NCI-H2029 treated with DMSO at 0.1 percent for 48 hours (cell line): Measurements from ENCODE around the gene IFNAR2.
"Not testable (repeated sequence)": the region's sequence is repeated elsewhere in the genome, so short reads cannot be mapped to it uniquely, and the experiment has no call there.

ENCODE experiments used
- DNase-seq: peaks from one replicate; lab custom pipeline; 2025; lab: John Stamatoyannopoulos, UW

Gene IFNAR2

DNA sequence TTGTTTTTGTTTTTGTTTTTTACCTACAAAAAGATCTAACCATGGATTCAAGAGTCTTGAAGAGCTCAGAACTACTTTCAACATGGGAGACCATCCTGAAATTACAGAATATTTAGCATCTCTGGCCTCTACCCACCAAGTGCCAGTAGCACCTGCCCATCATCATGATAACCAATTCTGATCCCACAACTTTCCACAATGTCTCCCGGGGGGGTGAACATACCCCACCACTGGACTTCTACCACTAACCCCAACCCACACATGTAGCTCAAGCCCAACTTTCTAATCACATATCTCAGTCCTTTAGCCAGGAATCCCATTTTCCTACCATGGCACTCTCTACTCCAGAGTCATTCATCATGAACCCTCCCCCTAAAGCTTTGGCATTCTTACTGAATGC is 15.7 kb upstream of the IFNAR2 start:
- DNase-seq = no peak

- no peak for DNase-seq
Measured at GRCh38 chr21:33217138-33217520, 12.6 kb upstream of the IFNAR2 start.

- no peak for DNase-seq
Measured at GRCh38 chr21:33219300-33219699, 10.4 kb upstream of the IFNAR2 start.

GRCh38 chr21:33219954-33220353 is 9.8 kb upstream of the IFNAR2 start:
- no peak for DNase-seq

- not testable (repeated sequence) for DNase-seq
Measured at GRCh38 chr21:33225376-33225775, 4.4 kb upstream of the IFNAR2 start.

DNA sequence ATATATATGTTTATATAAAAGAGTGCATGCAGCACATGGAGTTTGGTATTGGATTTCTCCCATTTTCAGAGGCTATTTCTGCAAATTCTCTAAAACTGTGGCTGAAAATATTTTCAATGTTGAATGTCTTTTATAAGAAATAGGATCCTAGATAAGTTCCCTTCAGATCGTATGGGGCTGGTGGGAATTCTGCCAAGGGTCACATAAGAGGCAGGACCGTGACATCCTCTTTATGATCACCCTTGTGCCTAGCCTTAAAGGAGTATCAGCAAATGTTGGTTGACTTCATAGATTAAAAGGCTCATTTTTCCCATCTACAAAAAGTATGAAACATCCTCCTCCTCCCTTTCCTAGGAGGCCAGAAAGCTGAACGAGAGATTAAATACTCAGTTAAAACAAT is 1.3 kb upstream of the IFNAR2 start:
- no peak for DNase-seq

DNA sequence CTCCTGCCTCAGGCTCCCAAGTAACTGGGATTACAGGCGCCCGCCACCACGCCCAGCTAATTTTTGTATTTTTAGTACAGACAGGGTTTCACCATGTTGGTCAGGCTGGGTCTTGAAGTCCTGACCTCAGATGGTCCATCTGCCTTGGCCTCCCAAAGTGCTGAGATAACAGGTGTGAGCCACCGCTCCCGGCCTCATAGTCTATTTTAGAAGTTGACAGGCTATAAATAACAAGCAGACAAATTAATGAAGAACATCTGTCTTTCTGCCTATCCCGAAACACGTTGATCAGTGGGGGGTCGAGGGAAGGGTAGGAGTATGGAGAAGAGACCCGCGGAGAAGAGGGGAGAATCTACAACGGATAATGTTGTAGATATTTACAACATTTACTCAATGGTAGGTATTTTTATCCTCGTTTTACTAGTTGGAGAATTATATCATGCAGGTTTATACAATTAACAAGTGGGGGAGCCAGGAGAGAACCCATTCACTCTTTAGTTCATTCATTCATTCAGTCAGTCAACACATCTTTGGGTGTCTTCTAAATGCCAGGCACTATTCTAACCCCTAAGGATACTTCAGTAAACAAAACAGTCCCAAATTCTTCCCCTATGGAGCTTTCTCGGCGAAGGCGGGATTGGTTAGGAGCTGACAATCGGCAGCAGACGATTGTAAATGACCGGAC is 497 bp upstream of the IFNAR2 start:
- DNase-seq = no peak

- DNase-seq = peak; percentile 8
Measured at GRCh38 chr21:33230545-33231324, 997 bp downstream of the IFNAR2 start.

DNA sequence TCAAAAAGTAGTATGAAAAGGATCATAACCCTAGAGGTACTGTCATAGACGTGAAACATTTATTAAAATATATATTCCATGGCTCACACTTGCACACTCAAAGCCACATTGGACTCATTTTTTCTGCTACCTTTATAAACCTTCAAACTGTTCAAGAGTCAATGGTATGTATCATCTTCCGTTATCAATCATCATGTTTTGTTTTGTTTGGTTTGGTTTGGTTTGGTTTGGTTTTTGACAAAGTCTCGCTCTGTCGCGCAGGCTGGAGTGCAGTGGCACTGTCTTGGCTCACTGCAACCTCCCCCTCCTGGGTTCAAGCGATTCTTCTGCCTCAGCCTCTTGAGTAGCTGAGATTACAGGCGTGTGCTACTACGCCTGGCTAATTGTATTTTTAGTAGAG is 1.8 kb downstream of the IFNAR2 start:
- DNase-seq = no peak

DNA sequence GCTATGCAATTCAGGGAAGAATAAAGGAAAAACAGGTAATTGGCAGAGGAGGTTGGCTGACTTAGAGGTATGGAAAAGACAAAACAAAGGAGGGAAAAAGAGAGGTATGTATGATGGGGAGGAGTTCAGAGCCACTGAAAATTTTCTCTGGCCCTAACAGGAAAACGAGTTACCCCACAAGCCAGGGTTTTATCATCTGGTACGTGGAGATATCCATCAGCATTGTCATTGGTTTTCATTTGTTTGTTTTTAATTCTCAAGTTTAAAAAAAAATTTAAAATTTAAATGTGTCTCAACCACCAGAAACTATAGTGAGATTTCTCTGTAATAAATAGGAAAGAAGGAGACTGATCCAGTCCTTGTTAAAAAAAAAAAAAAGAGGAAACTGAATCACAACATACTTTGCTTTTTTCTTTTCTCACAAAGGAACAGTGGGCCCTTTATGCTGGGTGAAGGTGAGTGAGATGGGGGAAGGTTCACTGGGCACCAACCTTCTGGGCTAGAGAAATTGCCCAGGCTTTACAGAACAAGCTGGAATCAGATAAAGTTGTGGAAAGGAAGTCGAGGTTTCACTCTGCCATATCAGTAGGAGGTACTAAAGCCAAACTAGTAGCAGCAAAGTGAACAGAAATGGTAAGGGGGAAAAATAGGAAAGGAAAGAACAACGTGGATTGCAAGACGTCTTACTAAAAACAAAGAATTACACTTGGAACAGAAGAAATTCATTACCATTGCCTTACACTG is 2.7 kb downstream of the IFNAR2 start:
- DNase-seq = no peak

GRCh38 chr21:33234635-33235520 is 5.1 kb downstream of the IFNAR2 start:
- DNase-seq = no peak

DNA sequence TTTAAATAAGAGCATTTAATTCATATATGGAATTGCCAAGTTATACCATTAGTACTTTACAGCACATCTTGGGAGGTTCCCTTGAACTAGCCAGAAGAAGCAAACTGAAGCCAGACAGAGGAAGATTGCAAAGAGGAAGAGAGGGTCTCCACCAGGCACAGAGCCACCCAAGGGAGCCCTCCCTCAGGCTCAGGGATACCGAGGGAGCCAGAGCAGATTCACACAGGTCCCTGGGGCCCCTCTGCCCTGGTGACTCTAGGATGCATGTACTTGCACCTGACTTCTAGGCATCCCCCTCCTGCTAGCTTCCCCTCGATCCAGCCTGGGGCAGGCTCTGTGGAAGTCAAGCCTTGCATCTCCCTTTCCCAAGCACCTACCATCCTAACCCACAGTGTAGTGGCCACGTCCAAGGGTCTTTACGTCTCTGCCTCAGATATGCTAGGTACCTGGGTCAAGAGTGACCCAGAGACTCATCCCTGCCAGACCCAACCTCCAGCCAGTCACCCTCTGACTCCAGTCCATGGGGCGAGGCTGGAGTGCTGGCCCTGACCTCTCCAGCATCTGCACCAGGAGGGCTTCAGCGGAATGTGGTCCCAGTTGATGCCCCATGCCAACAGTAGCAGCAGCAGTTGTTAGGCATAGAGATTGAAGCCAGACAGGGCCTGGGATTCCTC is 6.4 kb downstream of the IFNAR2 start:
- DNase-seq = no peak

DNA sequence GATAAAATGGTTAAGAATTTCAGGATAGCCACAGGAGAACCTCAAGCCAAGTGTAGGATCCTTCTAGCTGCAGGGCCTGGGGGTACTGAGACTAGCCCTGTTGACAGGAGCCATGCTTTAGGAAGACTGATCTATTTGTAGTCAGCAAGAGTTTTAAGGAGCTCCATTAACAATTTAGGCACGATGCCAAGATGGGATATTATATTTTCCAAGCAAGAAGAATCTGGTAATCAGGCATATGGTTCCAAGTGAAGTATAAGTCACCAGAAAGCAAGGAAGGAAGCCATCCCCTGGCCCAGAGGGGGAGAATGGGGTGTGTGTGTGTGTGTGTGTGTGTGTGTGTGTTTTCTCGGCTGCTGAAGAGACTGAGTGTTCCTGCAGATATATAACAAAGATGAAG is 7.0 kb downstream of the IFNAR2 start:
- no peak for DNase-seq

- no peak for DNase-seq
Measured at GRCh38 chr21:33237486-33237885, 7.7 kb downstream of the IFNAR2 start.

- no peak for DNase-seq
Measured at GRCh38 chr21:33238146-33238545, 8.4 kb downstream of the IFNAR2 start.

DNA sequence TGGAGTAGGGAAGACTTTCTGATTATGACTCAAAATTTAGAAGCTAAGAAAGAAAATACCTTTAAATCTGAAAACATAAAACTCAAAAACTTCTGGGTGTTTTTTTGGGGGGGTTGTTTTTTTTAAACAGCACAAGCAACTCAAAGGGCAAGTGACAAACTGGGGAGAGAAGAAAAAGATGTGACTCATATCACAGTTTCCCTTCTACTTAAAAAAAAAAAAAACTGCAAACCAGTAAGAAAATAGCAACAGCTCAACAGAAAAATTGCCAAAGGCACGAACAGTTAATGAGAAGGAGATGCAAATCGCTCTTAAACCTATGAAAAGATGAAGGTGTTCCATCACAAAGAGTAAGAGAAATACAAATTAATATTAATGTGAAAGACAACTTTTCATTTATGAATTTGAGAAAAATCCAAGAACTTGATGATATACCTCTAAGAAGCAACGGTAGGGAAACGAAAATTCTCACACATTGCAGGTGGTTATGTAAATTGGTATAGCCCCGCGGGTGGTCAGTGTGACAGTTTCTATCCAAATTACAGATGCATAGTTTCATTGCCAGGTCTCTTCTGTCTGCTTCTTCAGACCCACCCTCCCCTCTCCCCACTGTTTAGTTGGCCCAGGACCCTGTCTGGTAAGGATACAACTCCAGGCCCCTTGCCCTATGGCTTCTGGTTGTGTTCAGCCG is 9.0 kb downstream of the IFNAR2 start:
- no peak for DNase-seq

- not testable (repeated sequence) for DNase-seq
Measured at GRCh38 chr21:33239559-33240127, 9.9 kb downstream of the IFNAR2 start.

GRCh38 chr21:33240404-33240803 is 10.7 kb downstream of the IFNAR2 start:
- DNase-seq = no peak

- DNase-seq = peak; percentile 9
Measured at GRCh38 chr21:33241846-33242245, 12.1 kb downstream of the IFNAR2 start.

GRCh38 chr21:33242846-33243245 is 13.1 kb downstream of the IFNAR2 start:
- not testable (repeated sequence) for DNase-seq
